Suprapubic skin (tissue), 4 donors: Measurements from ENCODE around the gene LUZP4.

Source experiments
- POLR2A ChIP-seq, 2 donors: fragments of 450-650 bp; IDR thresholded peaks; one replicate each; pipeline ENCODE4 v1.6.1; 2017; ENCODE audit warnings: antibody characterized with exemption in 2 of 2, mild to moderate bottlenecking in 2 of 2, moderate library complexity in 2 of 2
- POLR2AphosphoS5 ChIP-seq, 3 donors: sonication (generic); formaldehyde crosslinking; IDR thresholded peaks; one replicate each; pipeline ENCODE4 v1.6.1; 2017; ENCODE audit warnings: antibody characterized with exemption in 3 of 3
- TF ChIP-seq, protein P1 (sequence below), 2 donors: fragments of 200-600 bp in 1 of 2; fragments of 450-650 bp in 1 of 2; sonication (generic) in 1 of 2; IDR thresholded peaks; one replicate each; pipeline ENCODE4 v1.5.1; 2016 to 2019; ENCODE audit warnings: antibody characterized with exemption in 2 of 2, mild to moderate bottlenecking in 1 of 2, moderate library complexity in 1 of 2

DNA sequence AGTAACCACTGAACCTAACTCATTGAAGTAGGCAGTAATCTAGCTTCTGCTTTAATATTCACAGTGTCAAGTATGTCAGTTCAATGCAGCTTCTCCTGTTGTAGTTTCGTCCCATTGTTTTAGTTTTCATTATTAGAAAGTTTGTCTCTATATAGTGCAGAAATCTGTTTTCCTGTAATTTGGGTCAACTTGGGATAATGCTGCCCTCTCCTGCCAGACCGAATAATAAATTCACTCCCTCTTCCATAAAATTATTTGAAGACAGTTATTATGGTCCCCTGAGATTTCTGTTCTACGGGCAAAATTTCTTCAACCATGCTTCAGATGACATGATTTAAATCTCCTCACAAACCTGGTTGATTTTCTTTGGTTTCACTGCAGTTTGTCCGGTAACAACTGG, 4.6 kb upstream of the LUZP4 start:
- TF ChIP-seq, protein P1, sequence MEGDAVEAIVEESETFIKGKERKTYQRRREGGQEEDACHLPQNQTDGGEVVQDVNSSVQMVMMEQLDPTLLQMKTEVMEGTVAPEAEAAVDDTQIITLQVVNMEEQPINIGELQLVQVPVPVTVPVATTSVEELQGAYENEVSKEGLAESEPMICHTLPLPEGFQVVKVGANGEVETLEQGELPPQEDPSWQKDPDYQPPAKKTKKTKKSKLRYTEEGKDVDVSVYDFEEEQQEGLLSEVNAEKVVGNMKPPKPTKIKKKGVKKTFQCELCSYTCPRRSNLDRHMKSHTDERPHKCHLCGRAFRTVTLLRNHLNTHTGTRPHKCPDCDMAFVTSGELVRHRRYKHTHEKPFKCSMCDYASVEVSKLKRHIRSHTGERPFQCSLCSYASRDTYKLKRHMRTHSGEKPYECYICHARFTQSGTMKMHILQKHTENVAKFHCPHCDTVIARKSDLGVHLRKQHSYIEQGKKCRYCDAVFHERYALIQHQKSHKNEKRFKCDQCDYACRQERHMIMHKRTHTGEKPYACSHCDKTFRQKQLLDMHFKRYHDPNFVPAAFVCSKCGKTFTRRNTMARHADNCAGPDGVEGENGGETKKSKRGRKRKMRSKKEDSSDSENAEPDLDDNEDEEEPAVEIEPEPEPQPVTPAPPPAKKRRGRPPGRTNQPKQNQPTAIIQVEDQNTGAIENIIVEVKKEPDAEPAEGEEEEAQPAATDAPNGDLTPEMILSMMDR (IDR thresholded peaks at IDR 0.05): no peak
- TF ChIP-seq POLR2A (IDR thresholded peaks at IDR 0.05) (no peak), POLR2AphosphoS5 (IDR thresholded peaks at IDR 0.05) (no peak)
